HepG2 (cell line): ENCODE measurements around the gene PIGL. TPM values are rescaled to one million over a fixed set of nuclear protein-coding genes. Genes with fewer than 3 reads are reported as not detected.

ENCODE experiments used
- AHR ChIP-seq: IDR thresholded peaks from 2 replicates; pipeline ENCODE4 v1.6.1; 2018; ENCODE audit warnings: missing genetic modification reagents, missing compliant biosample characterization
- BRCA1 ChIP-seq: sonication (generic); formaldehyde crosslinking; IDR thresholded peaks from 2 replicates; pipeline ENCODE4 v1.4.0; 2020; ENCODE audit warnings: missing genetic modification reagents
- FOXO1 ChIP-seq: sonication (generic); formaldehyde crosslinking; IDR thresholded peaks from 2 replicates; pipeline ENCODE4 v1.4.0; 2020; ENCODE audit warnings: missing genetic modification reagents
- GABPB1 ChIP-seq: IDR thresholded peaks from 2 replicates; pipeline ENCODE4 v1.6.1; 2016; ENCODE audit warnings: mild to moderate bottlenecking, missing genetic modification reagents, moderate library complexity, missing compliant biosample characterization
- HNRNPH1 ChIP-seq: fragments of 200-400 bp; formaldehyde crosslinking; optimal IDR thresholded peaks from 2 replicates; pipeline ENCODE3; 2017; ENCODE audit warnings: mild to moderate bottlenecking, low read depth, low read length
- JUND ChIP-seq: sonication (generic); formaldehyde crosslinking; IDR thresholded peaks from 2 replicates; pipeline ENCODE4 v1.8.0; 2022; ENCODE audit warnings: mild to moderate bottlenecking, missing genetic modification reagents
- NCOA2 ChIP-seq: sonication (generic); formaldehyde crosslinking; IDR thresholded peaks from 2 replicates; pipeline ENCODE4 v1.8.0; 2022; ENCODE audit warnings: inconsistent platforms
- NR1H2 ChIP-seq: sonication (generic); formaldehyde crosslinking; IDR thresholded peaks from 2 replicates; pipeline ENCODE4 v1.8.1; 2022; ENCODE audit warnings: low read depth, missing genetic modification reagents, borderline replicate concordance
- RFX1 ChIP-seq: fragments of 450-650 bp; IDR thresholded peaks from 2 replicates; pipeline ENCODE4 v1.6.1; 2017
- RFXAP ChIP-seq: sonication (generic); formaldehyde crosslinking; IDR thresholded peaks from 2 replicates; pipeline ENCODE4 v1.4.0; 2020; ENCODE audit warnings: missing genetic modification reagents, borderline replicate concordance
- SNAPC2 ChIP-seq: sonication (generic); formaldehyde crosslinking; IDR thresholded peaks from 2 replicates; pipeline ENCODE4 v1.8.1; 2022; ENCODE audit warnings: mild to moderate bottlenecking, missing genetic modification reagents
- TBP ChIP-seq: sonication (generic); formaldehyde crosslinking; IDR thresholded peaks from 2 replicates; pipeline ENCODE4 v1.5.0; 2020; ENCODE audit warnings: missing genetic modification reagents
- ZFP1 ChIP-seq: IDR thresholded peaks from 2 replicates; pipeline ENCODE4 v1.6.1; 2016
- ZNF101 ChIP-seq: sonication (generic); formaldehyde crosslinking; IDR thresholded peaks from 2 replicates; pipeline ENCODE4 v1.4.0; 2020; ENCODE audit warnings: mild to moderate bottlenecking, low read depth, missing genetic modification reagents, borderline replicate concordance
- ZNF232 ChIP-seq: sonication (generic); formaldehyde crosslinking; IDR thresholded peaks from 2 replicates; pipeline ENCODE4 v1.4.0; 2020; ENCODE audit warnings: missing genetic modification reagents, borderline replicate concordance
- ZNF24 ChIP-seq: fragments of 450-650 bp; IDR thresholded peaks from 2 replicates; pipeline ENCODE4 v1.6.1; 2017; ENCODE audit warnings: antibody characterized with exemption, mild to moderate bottlenecking
- ZNF333 ChIP-seq: sonication (generic); formaldehyde crosslinking; IDR thresholded peaks from 2 replicates; pipeline ENCODE4 v1.4.0; 2020; ENCODE audit warnings: mild to moderate bottlenecking, missing genetic modification reagents, borderline replicate concordance
- ZNF431 ChIP-seq: sonication (generic); formaldehyde crosslinking; IDR thresholded peaks from 2 replicates; pipeline ENCODE4 v1.9.0; 2022; ENCODE audit warnings: missing genetic modification reagents, low read depth, mild to moderate bottlenecking, borderline replicate concordance
- ZNF44 ChIP-seq: sonication (generic); formaldehyde crosslinking; IDR thresholded peaks from 2 replicates; pipeline ENCODE4 v1.5.1; 2020; ENCODE audit warnings: mild to moderate bottlenecking, missing genetic modification reagents
- ZNF558 ChIP-seq: sonication (generic); formaldehyde crosslinking; IDR thresholded peaks from 2 replicates; pipeline ENCODE4 v1.9.0; 2022; ENCODE audit warnings: mild to moderate bottlenecking, missing genetic modification reagents, borderline replicate concordance
- ZNF878 ChIP-seq: sonication (generic); formaldehyde crosslinking; IDR thresholded peaks from 2 replicates; pipeline ENCODE4 v1.8.1; 2023; ENCODE audit warnings: mild to moderate bottlenecking, missing genetic modification reagents, moderate library complexity
- polyA plus RNA-seq, 8 experiments: library from polyadenylated mRNA; depleted of rRNA in 3 of 8; stranded (reverse) in 7 of 8; unstranded in 1 of 8; fragments of >200 nt; fragmentation: Illumina TruSeq in 4 of 8; extraction: Trizol in 4 of 8; gene quantifications; 2 replicates each; pipeline versions ENCODE4 v1.2.1 to v1.2.3, GENCODE V29; 2011 to 2016; ENCODE audit warnings: low read depth in 4 of 8, missing spikeins in 1 of 8, mixed read lengths in 1 of 8; ENCODE audit not compliant: insufficient read depth in 1 of 8
- total RNA-seq, 5 experiments: library from RNA; depleted of rRNA; stranded (reverse); fragments of >200 nt; fragmentation: Illumina TruSeq; extraction: Trizol; gene quantifications; 2 replicates each; pipeline ENCODE4 v1.2.3, GENCODE V29; 2016; ENCODE audit warnings: low read depth in 1 of 5
- TF ChIP-seq, protein P1 (sequence below): sonication (generic); formaldehyde crosslinking; IDR thresholded peaks from 2 replicates; pipeline ENCODE4 v1.8.1; 2023; ENCODE audit warnings: missing genetic modification reagents, mild to moderate bottlenecking, borderline replicate concordance
- TF ChIP-seq, protein P2 (sequence below), 2 experiments: fragments of 450-650 bp in 1 of 2; sonication (generic) in 1 of 2; formaldehyde crosslinking; IDR thresholded peaks; 2 replicates each; pipeline versions ENCODE4 v1.5.0 to v1.8.0; 2020 to 2022; ENCODE audit warnings: mild to moderate bottlenecking in 1 of 2, missing genetic modification reagents in 1 of 2
- TF ChIP-seq, protein P3 (sequence below): sonication (generic); formaldehyde crosslinking; conservative IDR thresholded peaks from 2 replicates; pipeline ENCODE4 v1.4.0; 2020; ENCODE audit warnings: missing genetic modification reagents
- TF ChIP-seq, protein P4 (sequence below): sonication (generic); formaldehyde crosslinking; IDR thresholded peaks from 2 replicates; pipeline ENCODE4 v1.4.0; 2020; ENCODE audit warnings: mild to moderate bottlenecking, missing genetic modification reagents
- TF ChIP-seq, protein P5 (sequence below): sonication (generic); formaldehyde crosslinking; IDR thresholded peaks from 2 replicates; pipeline ENCODE4 v1.5.0; 2020; ENCODE audit warnings: missing genetic modification reagents

The PIGL gene
- total and polyA plus RNA-seq, 2 of the 13 experiments (the other 11 are each of a cell fraction or from before 2014, with no cell fraction given): 28.5 to 63.8 TPM

DNA sequence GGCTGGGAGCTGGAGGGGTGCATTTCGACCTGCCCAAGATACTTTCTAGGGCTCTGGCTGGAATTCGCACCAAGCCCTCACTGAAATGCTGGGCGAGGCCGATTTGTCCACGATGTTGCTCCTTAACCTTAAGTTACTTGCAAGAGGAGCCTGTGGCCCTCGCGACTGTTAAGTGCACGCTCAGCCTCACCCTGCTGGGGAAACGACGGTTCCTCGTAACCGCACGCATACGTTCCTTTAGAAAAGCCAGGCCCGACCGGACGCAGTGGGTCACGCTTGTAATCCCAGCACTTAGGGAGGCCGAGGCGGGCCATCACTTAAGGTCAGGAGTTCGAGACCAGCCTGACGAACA is 1.1 kb upstream of the PIGL start (continued):
- TF ChIP-seq AHR (no peak), TBP (CRISPR knock-in tag) (no peak), NCOA2 (CRISPR knock-in tag) (no peak), ZNF24 (no peak), ZNF232 (CRISPR knock-in tag) (no peak), FOXO1 (CRISPR knock-in tag) (no peak), ZNF333 (CRISPR knock-in tag) (no peak), SNAPC2 (no peak), JUND (CRISPR knock-in tag) (no peak), GABPB1 (CRISPR knock-in tag) (no peak), ZFP1 (CRISPR knock-in tag) (no peak), ZNF101 (CRISPR knock-in tag) (no peak), HNRNPH1 (no peak), ZNF431 (CRISPR knock-in tag) (no peak), ZNF44 (CRISPR knock-in tag) (no peak), ZNF558 (CRISPR knock-in tag) (no peak), ZNF878 (CRISPR knock-in tag) (no peak), BRCA1 (no peak), NR1H2 (CRISPR knock-in tag) (no peak), RFX1 (no peak), RFXAP (CRISPR knock-in tag) (no peak)
- TF ChIP-seq, protein P1, sequence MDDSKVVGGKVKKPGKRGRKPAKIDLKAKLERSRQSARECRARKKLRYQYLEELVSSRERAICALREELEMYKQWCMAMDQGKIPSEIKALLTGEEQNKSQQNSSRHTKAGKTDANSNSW (CRISPR knock-in tag): no peak
- TF ChIP-seq, protein P2, sequence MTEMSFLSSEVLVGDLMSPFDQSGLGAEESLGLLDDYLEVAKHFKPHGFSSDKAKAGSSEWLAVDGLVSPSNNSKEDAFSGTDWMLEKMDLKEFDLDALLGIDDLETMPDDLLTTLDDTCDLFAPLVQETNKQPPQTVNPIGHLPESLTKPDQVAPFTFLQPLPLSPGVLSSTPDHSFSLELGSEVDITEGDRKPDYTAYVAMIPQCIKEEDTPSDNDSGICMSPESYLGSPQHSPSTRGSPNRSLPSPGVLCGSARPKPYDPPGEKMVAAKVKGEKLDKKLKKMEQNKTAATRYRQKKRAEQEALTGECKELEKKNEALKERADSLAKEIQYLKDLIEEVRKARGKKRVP (CRISPR knock-in tag; IDR thresholded peaks at IDR 0.05): 0 out of 4 replicates have a peak, but pooled peaks of 1 of the 2 experiments have one; percentile 26
- TF ChIP-seq, protein P3, sequence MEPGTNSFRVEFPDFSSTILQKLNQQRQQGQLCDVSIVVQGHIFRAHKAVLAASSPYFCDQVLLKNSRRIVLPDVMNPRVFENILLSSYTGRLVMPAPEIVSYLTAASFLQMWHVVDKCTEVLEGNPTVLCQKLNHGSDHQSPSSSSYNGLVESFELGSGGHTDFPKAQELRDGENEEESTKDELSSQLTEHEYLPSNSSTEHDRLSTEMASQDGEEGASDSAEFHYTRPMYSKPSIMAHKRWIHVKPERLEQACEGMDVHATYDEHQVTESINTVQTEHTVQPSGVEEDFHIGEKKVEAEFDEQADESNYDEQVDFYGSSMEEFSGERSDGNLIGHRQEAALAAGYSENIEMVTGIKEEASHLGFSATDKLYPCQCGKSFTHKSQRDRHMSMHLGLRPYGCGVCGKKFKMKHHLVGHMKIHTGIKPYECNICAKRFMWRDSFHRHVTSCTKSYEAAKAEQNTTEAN: peak; percentile 21; the same call in 1 of the 2 replicates
- TF ChIP-seq, protein P4, sequence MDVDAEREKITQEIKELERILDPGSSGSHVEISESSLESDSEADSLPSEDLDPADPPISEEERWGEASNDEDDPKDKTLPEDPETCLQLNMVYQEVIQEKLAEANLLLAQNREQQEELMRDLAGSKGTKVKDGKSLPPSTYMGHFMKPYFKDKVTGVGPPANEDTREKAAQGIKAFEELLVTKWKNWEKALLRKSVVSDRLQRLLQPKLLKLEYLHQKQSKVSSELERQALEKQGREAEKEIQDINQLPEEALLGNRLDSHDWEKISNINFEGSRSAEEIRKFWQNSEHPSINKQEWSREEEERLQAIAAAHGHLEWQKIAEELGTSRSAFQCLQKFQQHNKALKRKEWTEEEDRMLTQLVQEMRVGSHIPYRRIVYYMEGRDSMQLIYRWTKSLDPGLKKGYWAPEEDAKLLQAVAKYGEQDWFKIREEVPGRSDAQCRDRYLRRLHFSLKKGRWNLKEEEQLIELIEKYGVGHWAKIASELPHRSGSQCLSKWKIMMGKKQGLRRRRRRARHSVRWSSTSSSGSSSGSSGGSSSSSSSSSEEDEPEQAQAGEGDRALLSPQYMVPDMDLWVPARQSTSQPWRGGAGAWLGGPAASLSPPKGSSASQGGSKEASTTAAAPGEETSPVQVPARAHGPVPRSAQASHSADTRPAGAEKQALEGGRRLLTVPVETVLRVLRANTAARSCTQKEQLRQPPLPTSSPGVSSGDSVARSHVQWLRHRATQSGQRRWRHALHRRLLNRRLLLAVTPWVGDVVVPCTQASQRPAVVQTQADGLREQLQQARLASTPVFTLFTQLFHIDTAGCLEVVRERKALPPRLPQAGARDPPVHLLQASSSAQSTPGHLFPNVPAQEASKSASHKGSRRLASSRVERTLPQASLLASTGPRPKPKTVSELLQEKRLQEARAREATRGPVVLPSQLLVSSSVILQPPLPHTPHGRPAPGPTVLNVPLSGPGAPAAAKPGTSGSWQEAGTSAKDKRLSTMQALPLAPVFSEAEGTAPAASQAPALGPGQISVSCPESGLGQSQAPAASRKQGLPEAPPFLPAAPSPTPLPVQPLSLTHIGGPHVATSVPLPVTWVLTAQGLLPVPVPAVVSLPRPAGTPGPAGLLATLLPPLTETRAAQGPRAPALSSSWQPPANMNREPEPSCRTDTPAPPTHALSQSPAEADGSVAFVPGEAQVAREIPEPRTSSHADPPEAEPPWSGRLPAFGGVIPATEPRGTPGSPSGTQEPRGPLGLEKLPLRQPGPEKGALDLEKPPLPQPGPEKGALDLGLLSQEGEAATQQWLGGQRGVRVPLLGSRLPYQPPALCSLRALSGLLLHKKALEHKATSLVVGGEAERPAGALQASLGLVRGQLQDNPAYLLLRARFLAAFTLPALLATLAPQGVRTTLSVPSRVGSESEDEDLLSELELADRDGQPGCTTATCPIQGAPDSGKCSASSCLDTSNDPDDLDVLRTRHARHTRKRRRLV (CRISPR knock-in tag): 0 out of 2 replicates have a peak, but pooled peaks have one; percentile 58
- TF ChIP-seq, protein P5, sequence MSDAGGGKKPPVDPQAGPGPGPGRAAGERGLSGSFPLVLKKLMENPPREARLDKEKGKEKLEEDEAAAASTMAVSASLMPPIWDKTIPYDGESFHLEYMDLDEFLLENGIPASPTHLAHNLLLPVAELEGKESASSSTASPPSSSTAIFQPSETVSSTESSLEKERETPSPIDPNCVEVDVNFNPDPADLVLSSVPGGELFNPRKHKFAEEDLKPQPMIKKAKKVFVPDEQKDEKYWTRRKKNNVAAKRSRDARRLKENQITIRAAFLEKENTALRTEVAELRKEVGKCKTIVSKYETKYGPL (CRISPR knock-in tag): no peak
